Measurements from ENCODE around the gene PALM. TPM values are rescaled to one million over a fixed set of nuclear protein-coding genes. Genes with fewer than 3 reads are reported as not detected.

The PALM gene
- total and polyA plus RNA-seq, 10 of the 15 experiments (the other 5 are each of a cell fraction or from before 2014, with no cell fraction given) = 0.09 to 0.95 (median 0.23) TPM; not detected in 2

GRCh38 chr19:709196-709964 is 645 bp downstream of the PALM start:
- Histone ChIP-seq H3K4me3 (no peak overlapping the region), H3K4me1 (ENCODE audit: control insufficient read depth, insufficient read depth, low read length) (no peaks in the 10 kb centered on the region), H4K20me1 (ENCODE audit: control insufficient read depth, insufficient read depth) (no peaks in the 10 kb centered on the region), H3K9me3 (replicated peaks; ENCODE audit: control insufficient read depth, insufficient read depth, low read length) (no peaks in the 10 kb centered on the region), H3K4me2 (ENCODE audit: control insufficient read depth, insufficient read depth) (no peak overlapping the region), H3K27ac (ENCODE audit: control insufficient read depth, insufficient read depth) (no peak overlapping the region), H3K79me2 (ENCODE audit: control insufficient read depth, insufficient read depth, low read length) (no peaks in the 10 kb centered on the region), H2AFZ (ENCODE audit: control insufficient read depth, low read depth, low read length) (no peak overlapping the region), H3K27me3 (replicated peaks in 1 of 2; ENCODE audit: control insufficient read depth in 2 of 2, insufficient read depth in 2 of 2, low read length in 1 of 2) (peaks cover 0 to 2% of the 10 kb centered on the region in 2 experiments; a peak in 2 of 4 replicates), H3K36me3 (ENCODE audit: control insufficient read depth in 2 of 2, insufficient read depth in 2 of 2, low read length in 1 of 2) (no peaks in the 10 kb centered on the region), H3K9ac (ENCODE audit: control insufficient read depth, insufficient read depth, low read length) (no peak overlapping the region)
- ChIA-PET POLR2A (no interaction called here), CTCF (interaction anchor here (0.9 kb wide), 1 partner anchor 24 kb away, joined by 3 read pairs; no protein-coding TSS in a partner anchor), SMC1A (ENCODE audit: uncharacterized antibody, unreplicated experiment) (no interaction called here), RAD21 (ENCODE audit: unreplicated experiment) (no interaction called here)
- DNase-seq (ENCODE audit: low read depth, low spot score) = no peak
- in situ Hi-C loops (cut with MboI) (no loop called here), intact Hi-C loops (cut with micrococcal nuclease; ENCODE audit: unreplicated experiment) (no loop called here)
- TF ChIP-seq JUNB (IDR thresholded peaks at IDR 0.05) (no peak), MTA3 (IDR thresholded peaks at IDR 0.05; ENCODE audit: borderline replicate concordance, low read length) (no peak), CBX5 (IDR thresholded peaks at IDR 0.05; ENCODE audit: low read depth) (no peak), KAT2A (conservative IDR thresholded peaks at IDR 0.05; ENCODE audit: control insufficient read depth, low read depth, low read length) (no peak), KDM1A (IDR thresholded peaks at IDR 0.05; ENCODE audit: borderline replicate concordance) (no peak), GATAD2B (conservative IDR thresholded peaks at IDR 0.05; ENCODE audit: low read depth) (no peak), PBX3 (IDR thresholded peaks at IDR 0.05; ENCODE audit: insufficient replicate concordance, low read depth, low read length) (no peak), STAT1 (conservative IDR thresholded peaks at IDR 0.05) (no peak)
- no TSS peak for BruUV-seq (replicated peaks)
- no peak for FAIRE-seq
- WGBS (ENCODE audit: insufficient coverage, insufficient replicate concordance, low lambda C conversion rate, missing lambda C conversion rate) = 21% methylated on average over 36 of the region's 78 CpGs
- ATAC-seq = no peak
